ENCODE results near the gene CORO2A. TPM values are rescaled to one million over a fixed set of nuclear protein-coding genes. Genes with fewer than 3 reads are reported as not detected.
A peak's percentile ranks its signal among the peaks of the same experiment; 100 is the strongest.

The CORO2A gene
- total and polyA plus RNA-seq, 2 donors (not counting 3 experiments of a cell fraction or from before 2014, with no cell fraction given): 0.35 to 0.53 TPM

DNA sequence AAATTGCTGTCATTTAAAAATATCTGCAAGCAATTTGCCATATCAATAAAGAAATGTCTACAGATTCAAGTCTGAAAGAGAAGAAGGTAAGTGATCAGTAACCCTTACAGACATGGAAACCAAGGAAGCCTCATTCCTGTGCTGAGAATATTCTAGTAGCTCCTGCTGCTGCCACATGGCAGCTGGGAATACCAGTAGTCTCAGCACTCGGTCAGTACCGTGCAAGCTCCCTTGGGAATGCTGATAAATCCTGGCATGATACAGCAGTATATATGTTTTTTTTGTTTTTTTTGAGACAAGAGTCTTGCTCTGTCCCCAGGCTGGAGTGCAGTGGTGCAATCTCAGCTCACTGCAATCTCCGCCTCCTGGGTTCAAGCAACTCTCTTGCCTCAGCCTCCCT is 108.0 kb downstream of the CORO2A start:
- TF ChIP-seq POLR2A (IDR thresholded peaks at IDR 0.05; ENCODE audit: low read depth, low read length): no peak
- TF ChIP-seq POLR2AphosphoS5 (IDR thresholded peaks at IDR 0.05; ENCODE audit: insufficient read depth, low read depth, low read length): no peak
- TF ChIP-seq JUN (IDR thresholded peaks at IDR 0.05; ENCODE audit: borderline replicate concordance, insufficient read depth, insufficient read length, low read depth): no peak
- TF ChIP-seq, protein P1, sequence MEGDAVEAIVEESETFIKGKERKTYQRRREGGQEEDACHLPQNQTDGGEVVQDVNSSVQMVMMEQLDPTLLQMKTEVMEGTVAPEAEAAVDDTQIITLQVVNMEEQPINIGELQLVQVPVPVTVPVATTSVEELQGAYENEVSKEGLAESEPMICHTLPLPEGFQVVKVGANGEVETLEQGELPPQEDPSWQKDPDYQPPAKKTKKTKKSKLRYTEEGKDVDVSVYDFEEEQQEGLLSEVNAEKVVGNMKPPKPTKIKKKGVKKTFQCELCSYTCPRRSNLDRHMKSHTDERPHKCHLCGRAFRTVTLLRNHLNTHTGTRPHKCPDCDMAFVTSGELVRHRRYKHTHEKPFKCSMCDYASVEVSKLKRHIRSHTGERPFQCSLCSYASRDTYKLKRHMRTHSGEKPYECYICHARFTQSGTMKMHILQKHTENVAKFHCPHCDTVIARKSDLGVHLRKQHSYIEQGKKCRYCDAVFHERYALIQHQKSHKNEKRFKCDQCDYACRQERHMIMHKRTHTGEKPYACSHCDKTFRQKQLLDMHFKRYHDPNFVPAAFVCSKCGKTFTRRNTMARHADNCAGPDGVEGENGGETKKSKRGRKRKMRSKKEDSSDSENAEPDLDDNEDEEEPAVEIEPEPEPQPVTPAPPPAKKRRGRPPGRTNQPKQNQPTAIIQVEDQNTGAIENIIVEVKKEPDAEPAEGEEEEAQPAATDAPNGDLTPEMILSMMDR (IDR thresholded peaks at IDR 0.05; ENCODE audit: extremely low read depth in 1 of 2, insufficient read depth in 1 of 2, low read depth in 1 of 2, low read length in 2 of 2): no peak
- TF ChIP-seq FOS (IDR thresholded peaks at IDR 0.05; ENCODE audit: borderline replicate concordance, insufficient read depth, low read length): no peak
- no peak for TF ChIP-seq EZH2 (IDR thresholded peaks at IDR 0.05; ENCODE audit: borderline replicate concordance, low read depth, low read length, severe bottlenecking)
- TF ChIP-seq, protein P2, sequence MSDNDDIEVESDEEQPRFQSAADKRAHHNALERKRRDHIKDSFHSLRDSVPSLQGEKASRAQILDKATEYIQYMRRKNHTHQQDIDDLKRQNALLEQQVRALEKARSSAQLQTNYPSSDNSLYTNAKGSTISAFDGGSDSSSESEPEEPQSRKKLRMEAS (IDR thresholded peaks at IDR 0.05; ENCODE audit: insufficient read depth, insufficient read length): no peak
- no peak for TF ChIP-seq MYC (IDR thresholded peaks at IDR 0.05; ENCODE audit: low read depth, low read length)
- no peak for TF ChIP-seq GATA2 (IDR thresholded peaks at IDR 0.05; ENCODE audit: insufficient read depth, insufficient read length, low read depth, low read length)
- POLR2A ChIA-PET: no interaction called here
- Histone ChIP-seq H3K4me1 (ENCODE audit: control insufficient read depth, extremely low read depth, insufficient read depth, low read length) (peaks cover 15% of the 10 kb centered on the region), H3K4me2 (ENCODE audit: insufficient read depth, low read length) (no peak overlapping the region), H3K36me3 (ENCODE audit: control insufficient read depth in 2 of 2, extremely low read depth in 1 of 2, insufficient read depth in 2 of 2, low read length in 2 of 2) (peaks cover 5 to 15% of the 10 kb centered on the region in 2 experiments), H4K20me1 (replicated peaks; ENCODE audit: control insufficient read depth, extremely low read depth, insufficient read depth, low read length) (no peaks in the 10 kb centered on the region), H3K9me1 (replicated peaks; ENCODE audit: control insufficient read depth, extremely low read depth, insufficient read depth, low read length) (no peaks in the 10 kb centered on the region), H3K27me3 (ENCODE audit: control insufficient read depth in 2 of 2, insufficient read depth in 2 of 2, low read length in 2 of 2) (no peaks in the 10 kb centered on the region), H3K9me3 (replicated peaks; ENCODE audit: control insufficient read depth, insufficient read depth, low read length) (no peaks in the 10 kb centered on the region), H3K79me2 (ENCODE audit: control insufficient read depth, insufficient read depth, low read length) (no peaks in the 10 kb centered on the region), H2AFZ (ENCODE audit: low read depth, low read length) (no peak overlapping the region), H3K4me3 (replicated peaks in 1 of 3; ENCODE audit: insufficient read depth in 1 of 3, low read depth in 1 of 3, low read length in 3 of 3) (no peak overlapping the region), H3K27ac (ENCODE audit: insufficient read depth, low read depth, low read length) (no peak overlapping the region), H3K9ac (replicated peaks; ENCODE audit: extremely low read depth, insufficient read depth, low read length) (no peak overlapping the region)
- intact Hi-C loops (cut with micrococcal nuclease): no loop called here
- DNase-seq (ENCODE audit: low read depth, low spot score): no peak
- dilution Hi-C loops (cut with MboI; ENCODE audit: extremely low pct_ligation_motif_present, low sequenced_read_pairs): no loop called here
- TSS peak; percentile 12 for BruUV-seq (replicated peaks)
- no peak for FAIRE-seq
- CTCF ChIA-PET: interaction anchor here (0.7 to 1.0 kb wide), 2 partner anchors 11 to 19 kb away, joined by 3 to 7 read pairs; no protein-coding TSS in a partner anchor
